Esophagus muscularis mucosa (tissue), 4 donors: ENCODE data around the gene CAMK1. TPM values are rescaled to one million over a fixed set of nuclear protein-coding genes. Genes with fewer than 3 reads are reported as not detected.

Experiments used
- DNase-seq: peaks from one replicate; pipeline ENCODE4 v3.0.0-alpha.2; 2017; ENCODE audit errors: extremely low spot score
- H3K27ac ChIP-seq, 4 donors: fragments of 200-600 bp; sonication (generic); replicated peaks in 1 of 4; 1 replicate in 3 of 4; 2 replicates in 1 of 4; pipeline ENCODE4 v1.5.1; 2016 to 2019; ENCODE audit warnings: mild to moderate bottlenecking in 1 of 4
- H3K27me3 ChIP-seq, 4 donors: fragments of 200-600 bp; sonication (generic); one replicate each; pipeline versions ENCODE4 v1.5.1 to v1.6.0; 2016 to 2019
- H3K36me3 ChIP-seq, 4 donors: fragments of 200-600 bp; sonication (generic); one replicate each; pipeline ENCODE4 v1.5.1; 2016 to 2019
- H3K4me1 ChIP-seq, 4 donors: fragments of 200-600 bp; sonication (generic); one replicate each; pipeline ENCODE4 v1.5.1; 2016 to 2019
- H3K4me3 ChIP-seq, 4 donors: fragments of 200-600 bp; sonication (generic); 1 replicate in 2 of 4; 2 replicates in 2 of 4; pipeline ENCODE4 v1.5.1; 2016 to 2019; ENCODE audit warnings: mild to moderate bottlenecking in 4 of 4, moderate library complexity in 1 of 4
- H3K9me3 ChIP-seq, 4 donors: fragments of 200-600 bp; sonication (generic); 1 replicate in 3 of 4; 2 replicates in 1 of 4; pipeline ENCODE4 v1.5.1; 2016 to 2019
- CTCF ChIP-seq, 3 experiments: fragments of 200-600 bp in 2 of 3; fragments of 450-650 bp in 1 of 3; sonication (generic) in 2 of 3; IDR thresholded peaks; one replicate each; pipeline ENCODE4 v1.5.1; 2017 to 2019; ENCODE audit warnings: antibody characterized with exemption in 3 of 3, mild to moderate bottlenecking in 2 of 3, moderate library complexity in 1 of 3
- EP300 ChIP-seq: sonication (generic); formaldehyde crosslinking; IDR thresholded peaks from one replicate; pipeline ENCODE4 v1.6.1; 2017; ENCODE audit warnings: antibody characterized with exemption
- POLR2A ChIP-seq: fragments of 450-650 bp; IDR thresholded peaks from one replicate; pipeline ENCODE4 v1.6.1; 2017; ENCODE audit warnings: antibody characterized with exemption, moderate library complexity, mild to moderate bottlenecking, low read depth
- POLR2AphosphoS5 ChIP-seq, 2 donors: sonication (generic); formaldehyde crosslinking; IDR thresholded peaks; one replicate each; pipeline ENCODE4 v1.6.1; 2017; ENCODE audit warnings: antibody characterized with exemption in 2 of 2
- WGBS: methylation state at CpG from one replicate; pipeline ENCODE4 v1.1.5; 2018; 5-methylcytosine and 5-hydroxymethylcytosine counted together
- intact Hi-C: fragments of 100-400 bp; cut with DNase I; formaldehyde crosslinking; loops from one replicate; pipeline ENCODE4 v1.15.1; 2023
- total RNA-seq, 4 donors: library from RNA; depleted of rRNA; stranded (reverse); fragments of >200 nt; gene quantifications; one replicate each; pipeline versions ENCODE4 v1.1.0 to v1.2.1, GENCODE V29; 2016

Gene CAMK1
- total RNA-seq, 4 donors from 2014 or later, result 53.6 to 78.9 (median 70.2) TPM

GRCh38 chr3:9804996-9805395, 35.2 kb upstream of the CAMK1 start:
- Histone ChIP-seq H3K9me3 (no peaks in the 10 kb centered on the region), H3K27me3 (no peaks in the 10 kb centered on the region), H3K36me3 (peaks cover 64 to 77% (median 74%) of the 10 kb centered on the region in 4 donors), H3K27ac (no peak overlapping the region), H3K4me3 (no peak overlapping the region), H3K4me1 (peaks cover 11 to 13% (median 12%) of the 10 kb centered on the region in 4 donors)
- 88% methylated on average over 5 of the region's 5 CpGs for WGBS
- DNase-seq, result no peak
- no peak for TF ChIP-seq EP300
- TF ChIP-seq CTCF (IDR thresholded peaks at IDR 0.05), result no peak
- TF ChIP-seq POLR2A, result no peak
- intact Hi-C loops, result no loop called here

GRCh38 chr3:9803494-9803893, 33.7 kb upstream of the CAMK1 start:
- H3K27ac ChIP-seq, result peak overlapping the region in 2 of 4 donors; percentile 19 to 32
- TF ChIP-seq POLR2A (no peak), POLR2AphosphoS5 (IDR thresholded peaks at IDR 0.05) (no peak), CTCF (IDR thresholded peaks at IDR 0.05) (no peak), EP300 (no peak)
- H3K27me3 ChIP-seq, result no peaks in the 10 kb centered on the region
- intact Hi-C loops, result no loop called here
- no peak overlapping the region for H3K4me3 ChIP-seq
- peaks cover 78 to 92% (median 89%) of the 10 kb centered on the region in 4 donors for H3K36me3 ChIP-seq
- H3K9me3 ChIP-seq, result no peaks in the 10 kb centered on the region
- peaks cover 0 to 6% (median 0%) of the 10 kb centered on the region in 4 donors for H3K4me1 ChIP-seq
- 82% methylated on average over 1 of the region's 1 CpG for WGBS
- DNase-seq, result no peak

GRCh38 chr3:9800529-9800928, 30.8 kb upstream of the CAMK1 start:
- 83% methylated on average over 5 of the region's 5 CpGs for WGBS
- peaks cover 78 to 91% (median 89%) of the 10 kb centered on the region in 4 donors for H3K36me3 ChIP-seq
- TF ChIP-seq POLR2AphosphoS5 (IDR thresholded peaks at IDR 0.05) (no peak), EP300 (no peak)
- no peaks in the 10 kb centered on the region for H3K9me3 ChIP-seq
- H3K4me3 ChIP-seq, result no peak overlapping the region
- intact Hi-C loops, result no loop called here
- DNase-seq, result no peak
- H3K4me1 ChIP-seq, result peaks cover 7 to 22% (median 11%) of the 10 kb centered on the region in 4 donors
- no peak overlapping the region for H3K27ac ChIP-seq
- no peaks in the 10 kb centered on the region for H3K27me3 ChIP-seq

- DNase-seq, result no peak
- intact Hi-C loops, result no loop called here
- TF ChIP-seq CTCF (IDR thresholded peaks at IDR 0.05) (no peak), POLR2AphosphoS5 (IDR thresholded peaks at IDR 0.05) (no peak), EP300 (no peak), POLR2A (no peak)
- Histone ChIP-seq H3K4me1 (peaks cover 18 to 45% (median 32%) of the 10 kb centered on the region in 4 donors), H3K36me3 (peaks cover 48 to 73% (median 63%) of the 10 kb centered on the region in 4 donors), H3K4me3 (no peak overlapping the region), H3K27ac (no peak overlapping the region), H3K9me3 (no peaks in the 10 kb centered on the region), H3K27me3 (no peaks in the 10 kb centered on the region)
- WGBS, result 94% methylated on average over 12 of the region's 12 CpGs
These were observed 27.6 kb upstream of the CAMK1 start for GRCh38 chr3:9797196-9797945.

- no peak for DNase-seq
- H3K27ac ChIP-seq, result no peak overlapping the region
- 71% methylated on average over 5 of the region's 5 CpGs for WGBS
- no peaks in the 10 kb centered on the region for H3K9me3 ChIP-seq
- H3K27me3 ChIP-seq, result no peaks in the 10 kb centered on the region
- peaks cover 22 to 62% (median 50%) of the 10 kb centered on the region in 4 donors for H3K4me1 ChIP-seq
- H3K36me3 ChIP-seq, result peaks cover 29 to 56% (median 48%) of the 10 kb centered on the region in 4 donors
- no peak overlapping the region for H3K4me3 ChIP-seq
- intact Hi-C loops, result no loop called here
- no peak for TF ChIP-seq CTCF (IDR thresholded peaks at IDR 0.05)
- no peak for TF ChIP-seq POLR2AphosphoS5 (IDR thresholded peaks at IDR 0.05)
- no peak for TF ChIP-seq EP300
- TF ChIP-seq POLR2A, result no peak
These were observed 25.5 kb upstream of the CAMK1 start for GRCh38 chr3:9795207-9795606.
